Occipital lobe (tissue), 2 donors: ENCODE results near the gene SPSB3. TPM values are rescaled to one million over a fixed set of nuclear protein-coding genes. Genes with fewer than 3 reads are reported as not detected.

Source experiments
- DNase-seq: peaks from one replicate; lab custom pipeline; 2025; lab: John Stamatoyannopoulos, UW
- total RNA-seq: library from RNA; depleted of rRNA; stranded (reverse); fragments of >200 nt; gene quantifications from one replicate; pipeline ENCODE4 v1.2.3, GENCODE V29; 2014

SPSB3 gene
- total RNA-seq, 1 donor from 2014 or later: 60.5 TPM

- DNase-seq: no peak
Observed at GRCh38 chr16:1775006-1775845, 7.1 kb downstream of the SPSB3 start.

GRCh38 chr16:1774448-1774780 lies 8.0 kb downstream of the SPSB3 start:
- no peak for DNase-seq

- DNase-seq: no peak
Observed at GRCh38 chr16:1773703-1774447, 8.5 kb downstream of the SPSB3 start.

- DNase-seq: peak; percentile 71
Observed at GRCh38 chr16:1772908-1773702, 9.3 kb downstream of the SPSB3 start, which contains the start of gene MRPS34. TSS of gene MRPS34 (minus strand) at chr16:1773134. CDS start at chr16:1773119, 15 bp downstream.

- DNase-seq: no peak
Observed at GRCh38 chr16:1772362-1772907, 9.9 kb downstream of the SPSB3 start, which contains the start of gene EME2. TSS of gene EME2 (plus strand) at chr16:1772810. CDS start at chr16:1773228, 418 bp downstream.

- DNase-seq: no peak
Observed at GRCh38 chr16:1771864-1772361, 10.5 kb downstream of the SPSB3 start.

- peak; percentile 43 for DNase-seq
Observed at GRCh38 chr16:1771188-1771863, 11.0 kb downstream of the SPSB3 start, which contains the start of gene NME3. TSS of gene NME3 (minus strand) at chr16:1771543. CDS start at chr16:1771534, 9 bp downstream.

GRCh38 chr16:1770328-1771187 lies 11.8 kb downstream of the SPSB3 start:
- peak; percentile 59 for DNase-seq

GRCh38 chr16:1769402-1770300 lies 12.7 kb downstream of the SPSB3 start:
- no peak for DNase-seq

- no peak for DNase-seq
Observed at GRCh38 chr16:1768767-1769401, 13.5 kb downstream of the SPSB3 start.

- DNase-seq: no peak
Observed at GRCh38 chr16:1768061-1768766, 14.2 kb downstream of the SPSB3 start.

GRCh38 chr16:1767116-1767994 lies 15.0 kb downstream of the SPSB3 start:
- no peak for DNase-seq

- no peak for DNase-seq
Observed at GRCh38 chr16:1766701-1767100, 15.7 kb downstream of the SPSB3 start.

- DNase-seq: no peak
Observed at GRCh38 chr16:1766231-1766630, 16.1 kb downstream of the SPSB3 start.

- DNase-seq: no peak
Observed at GRCh38 chr16:1765826-1766225, 16.5 kb downstream of the SPSB3 start.

- no peak for DNase-seq
Observed at GRCh38 chr16:1764971-1765370, 17.4 kb downstream of the SPSB3 start.
